Activated CD4-positive, alpha-beta T cell treated with anti-CD3 and anti-CD28 coated beads, Interleukin-2, Interleukin-4, amounts not matched to agents 100 ng/mL and 50 ng/mL, durations not matched to agents 16 hours and 8 hours (primary cell): ENCODE measurements around the gene FRRS1L.
A peak's percentile ranks its signal among the peaks of the same experiment; 100 is the strongest.
"Not testable (repeated sequence)": the region's sequence is repeated elsewhere in the genome, so short reads cannot be mapped to it uniquely, and the experiment has no call there.

Experiments used
- DNase-seq: peaks from one replicate; pipeline ENCODE4 v3.0.0-alpha.2; 2020; ENCODE audit warnings: low spot score

Gene FRRS1L

DNA sequence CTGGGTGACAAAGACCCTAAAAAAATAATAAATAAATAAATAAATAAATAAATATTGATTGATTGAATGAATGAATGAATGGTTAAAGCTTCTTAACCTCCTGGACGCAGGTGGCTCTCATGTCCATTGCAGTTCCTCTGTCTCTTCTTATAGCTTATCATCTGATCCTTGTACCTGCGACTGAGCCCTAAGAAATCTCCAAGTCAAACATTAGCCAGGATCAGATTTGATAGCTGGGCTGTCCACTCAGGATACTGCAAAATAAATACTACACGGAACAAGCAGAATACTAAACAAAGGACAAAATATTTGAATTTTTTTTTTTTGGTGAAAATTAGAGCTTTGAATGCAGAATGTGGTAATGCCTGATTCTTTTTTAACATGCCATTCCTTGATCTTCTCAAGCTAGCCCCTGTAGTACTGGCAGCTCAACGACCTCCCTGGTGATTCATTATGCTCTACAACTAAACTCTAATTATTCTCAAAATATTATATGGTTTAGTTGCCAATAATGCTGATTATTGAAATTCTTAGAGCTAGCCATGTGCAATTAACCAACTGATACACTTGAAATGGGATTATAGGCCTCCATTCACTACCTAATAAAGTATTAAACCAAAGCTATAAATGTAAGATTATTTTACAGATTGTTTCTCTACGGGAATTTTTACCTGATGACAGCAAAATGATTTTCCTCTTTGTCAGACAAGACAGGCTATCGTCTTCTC is 37.4 kb downstream of the FRRS1L start:
- no peak for DNase-seq

DNA sequence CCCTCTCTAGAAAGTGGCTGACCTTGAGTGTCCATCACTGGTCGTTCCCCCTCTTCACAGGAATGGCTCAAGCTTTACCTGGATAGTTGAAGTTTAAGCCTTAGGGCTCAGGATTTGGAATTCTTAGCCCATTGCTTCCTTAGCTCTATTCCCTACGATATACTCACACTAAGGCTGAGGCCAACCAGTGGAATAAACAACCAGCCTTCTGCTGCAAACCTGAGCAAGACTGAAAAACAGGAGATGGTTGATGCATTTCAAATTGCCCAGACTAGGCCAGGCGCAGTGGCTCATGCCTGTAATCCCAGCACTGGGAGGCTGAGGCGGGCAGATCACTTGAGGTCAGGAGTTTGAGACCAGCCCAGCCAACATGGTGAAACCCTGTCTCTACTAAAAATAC is 40.4 kb downstream of the FRRS1L start:
- not testable (repeated sequence) for DNase-seq

DNA sequence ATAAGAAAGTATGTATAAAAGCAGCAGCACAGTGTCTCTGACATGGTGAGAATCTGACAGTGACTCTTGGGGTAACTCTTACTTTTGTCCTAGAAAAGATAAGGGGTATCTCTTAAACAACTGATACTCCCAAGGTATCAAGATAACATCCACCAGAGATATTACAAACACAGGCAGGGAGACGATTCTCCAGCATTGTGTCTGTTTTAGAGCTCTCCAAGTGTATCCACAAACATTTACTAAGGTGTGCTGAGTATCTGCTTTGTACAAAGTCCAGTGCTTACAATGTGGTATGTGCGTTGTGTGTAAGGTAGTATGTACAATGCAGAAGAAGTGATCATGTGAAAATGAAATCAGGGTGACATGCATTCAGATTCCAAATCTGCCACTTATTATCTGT is 42.9 kb downstream of the FRRS1L start:
- no peak for DNase-seq

DNA sequence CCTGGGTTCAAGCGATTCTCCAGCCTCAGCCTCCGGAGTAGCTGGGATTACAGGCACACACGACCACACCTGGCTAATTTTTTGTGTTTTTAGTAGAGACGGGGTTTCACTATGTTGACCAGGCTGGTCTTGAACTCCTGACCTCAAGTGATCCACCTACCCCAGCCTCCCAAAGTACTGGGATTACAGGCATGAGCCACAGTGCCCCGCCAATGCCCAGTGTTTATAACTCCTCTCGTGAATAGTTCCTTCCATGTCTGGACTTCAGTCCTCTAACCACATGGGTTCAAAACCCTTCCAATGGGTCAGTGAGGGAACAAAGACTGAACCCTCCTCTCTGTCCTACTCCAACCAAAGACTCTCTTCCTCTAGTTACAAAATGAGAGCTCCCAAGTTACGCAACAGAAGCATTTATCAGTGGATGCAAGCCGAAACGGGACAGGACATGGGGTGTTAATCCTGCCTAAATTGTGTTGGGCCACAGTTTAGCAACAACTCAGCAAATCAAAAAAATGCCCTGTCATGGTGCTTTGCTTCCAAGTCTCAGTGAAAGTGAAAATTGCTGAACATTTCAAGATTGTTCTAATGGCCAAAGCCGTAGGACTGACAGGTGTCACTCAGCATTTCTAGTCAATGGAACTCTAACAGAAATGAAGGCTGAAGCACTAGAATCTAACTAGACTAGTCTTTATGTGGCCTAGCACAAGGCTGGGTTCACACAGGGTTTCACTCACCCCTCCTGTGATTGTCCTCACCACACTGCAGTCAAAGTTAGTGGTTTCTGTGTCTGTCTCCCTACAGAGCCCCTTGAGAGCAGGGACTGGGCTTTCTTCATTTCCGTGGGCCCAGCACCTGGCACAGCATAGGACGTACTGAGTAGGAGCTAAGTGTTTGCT is 44.1 kb downstream of the FRRS1L start:
- no peak for DNase-seq

DNA sequence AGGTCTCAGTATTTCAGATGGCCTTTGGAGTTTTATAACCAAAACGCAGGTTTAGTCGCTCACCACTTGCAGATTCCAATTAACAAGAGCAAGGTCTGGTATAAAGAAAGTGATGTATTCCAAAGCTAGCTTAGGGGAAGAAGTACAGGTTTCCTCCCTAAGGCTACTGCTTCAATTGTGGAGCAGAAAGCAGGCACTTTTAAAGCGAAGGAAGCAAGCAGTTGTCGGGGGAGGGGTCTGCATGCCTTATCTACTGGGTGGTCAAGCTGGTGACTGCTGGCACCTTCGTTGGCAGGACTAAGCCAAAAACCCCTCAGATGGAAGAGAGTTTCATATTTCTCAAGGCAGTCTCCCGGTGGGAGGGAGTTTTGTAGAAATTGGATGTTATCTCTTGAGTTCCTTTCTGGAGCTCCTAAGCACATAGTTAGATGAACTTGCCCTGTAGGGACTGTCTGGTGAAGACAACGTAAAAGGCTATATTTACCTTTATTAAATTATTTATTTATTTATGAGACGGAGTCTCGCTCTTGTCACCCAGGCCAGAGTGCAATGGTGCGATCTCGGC is 45.7 kb downstream of the FRRS1L start:
- no peak for DNase-seq

DNA sequence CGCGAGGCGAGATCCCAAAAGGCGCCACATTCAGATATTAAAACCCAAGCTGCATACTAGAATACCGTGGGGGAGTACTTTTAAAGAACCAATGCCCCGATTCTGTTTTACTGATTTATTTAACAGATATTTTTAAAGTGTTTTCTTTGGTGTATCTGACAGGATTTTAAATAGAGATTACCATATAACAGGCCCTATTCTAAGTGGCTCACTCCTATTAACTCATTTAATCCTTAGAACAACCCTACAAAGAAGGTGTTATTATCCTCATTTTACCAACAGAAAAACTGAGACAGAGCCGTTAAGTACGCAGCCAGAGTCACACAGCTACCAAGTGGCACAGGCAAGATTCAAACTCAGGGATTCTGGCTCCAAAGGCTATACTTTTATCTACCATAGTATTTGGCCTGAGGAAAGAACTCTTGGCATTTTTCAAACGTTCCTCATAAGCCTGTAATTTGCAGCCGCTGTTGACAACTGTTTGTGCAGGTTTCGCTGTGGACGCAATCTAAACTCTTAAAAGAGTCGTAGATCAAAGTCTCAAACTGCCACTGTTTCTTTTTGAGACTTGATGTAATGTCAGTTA is 46.8 kb downstream of the FRRS1L start:
- no peak for DNase-seq

DNA sequence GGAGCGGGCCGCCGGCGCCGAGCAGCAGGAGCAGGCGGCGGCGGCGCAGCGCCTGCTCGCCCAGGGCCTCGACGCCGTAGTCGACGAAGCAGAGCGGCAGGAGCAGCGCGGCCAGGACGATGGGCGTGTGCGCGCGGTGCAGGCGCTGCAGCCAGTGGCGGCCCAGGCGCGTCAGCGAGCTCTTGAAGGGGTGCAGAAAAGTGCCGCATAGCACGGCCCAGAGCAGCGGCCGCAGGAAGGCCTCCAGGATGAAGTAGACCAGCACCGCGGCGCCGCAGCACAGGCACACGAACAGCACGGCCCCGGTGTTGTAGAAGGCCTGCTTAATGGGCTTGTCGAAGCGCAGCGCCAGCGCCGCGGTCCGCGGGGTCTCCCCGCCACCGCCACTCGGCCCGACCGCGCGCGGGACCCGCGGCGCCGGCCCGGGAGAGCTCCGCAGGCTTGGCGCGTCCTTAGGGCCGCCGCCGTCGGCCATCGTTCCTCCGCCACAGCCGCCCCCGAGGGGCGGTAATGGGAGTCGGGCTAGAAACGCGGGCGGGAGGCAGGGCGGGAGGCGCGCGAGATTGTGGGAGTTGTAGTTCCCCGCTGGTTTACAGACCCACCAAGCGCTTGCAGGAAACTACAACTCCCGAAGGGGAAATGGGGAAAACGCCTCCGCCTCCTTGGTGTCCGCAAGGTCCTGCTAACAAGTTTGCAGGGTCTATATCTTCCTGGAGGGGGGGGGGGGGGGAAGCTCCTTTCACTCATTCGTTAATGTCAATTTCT is 47.4 kb downstream of the FRRS1L start, which contains the start of gene TMEM245:
TMEM245 (minus strand) TSS at position 509 of the 765 bp plus-strand sequence; CDS start at position 475, 34 bp downstream.
- peak; percentile 97 for DNase-seq

- DNase-seq: no peak
Measured at GRCh38 chr9:109118808-109119438, 48.1 kb downstream of the FRRS1L start.

DNA sequence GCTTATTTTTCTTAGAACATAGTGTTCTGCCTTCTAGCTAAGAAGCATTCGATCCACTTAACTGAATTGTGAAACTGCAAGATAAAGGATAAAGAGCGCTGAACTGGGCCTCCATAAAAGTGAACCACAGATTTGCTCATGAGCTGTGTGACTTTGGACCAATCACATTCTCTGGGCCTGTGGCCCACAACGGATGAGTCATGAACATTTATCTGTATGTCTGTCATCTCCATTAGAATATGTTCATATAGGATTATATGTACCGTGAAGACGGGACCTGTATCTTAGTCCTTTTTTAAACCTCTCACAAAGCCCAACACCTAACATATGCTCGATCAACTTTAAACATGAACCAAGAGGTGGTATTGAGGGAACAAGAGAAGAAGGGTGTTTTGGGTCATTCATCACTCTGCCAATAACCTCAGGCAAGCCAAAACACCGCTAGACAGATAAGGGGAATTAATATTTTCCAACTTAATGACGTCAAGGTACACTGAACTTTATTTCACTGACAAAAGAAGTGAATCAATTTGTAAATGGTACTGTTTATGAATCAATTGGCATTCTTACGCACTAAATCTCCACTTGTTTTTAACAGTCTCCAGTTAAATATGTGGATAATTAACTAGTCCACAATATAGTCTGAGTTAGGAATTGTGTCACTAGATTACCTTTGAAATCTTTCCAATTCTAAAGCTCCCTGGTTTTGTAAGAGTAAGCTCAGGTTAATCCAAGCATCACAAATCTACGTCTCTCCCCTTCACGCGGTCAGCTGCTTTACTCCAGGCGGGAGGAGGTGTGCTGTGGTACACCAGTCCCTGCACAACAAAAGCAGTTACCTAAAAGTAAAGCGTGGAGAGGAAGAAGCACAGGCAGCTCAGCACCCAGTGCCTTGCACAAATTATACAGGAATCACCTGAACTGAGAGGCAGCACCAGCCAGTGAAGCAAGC is 48.9 kb downstream of the FRRS1L start:
- DNase-seq: peak; percentile 79

GRCh38 chr9:109115931-109116526 is 51.0 kb downstream of the FRRS1L start:
- DNase-seq: no peak

- DNase-seq: peak; percentile 38
Measured at GRCh38 chr9:109114670-109115069, 52.4 kb downstream of the FRRS1L start.

DNA sequence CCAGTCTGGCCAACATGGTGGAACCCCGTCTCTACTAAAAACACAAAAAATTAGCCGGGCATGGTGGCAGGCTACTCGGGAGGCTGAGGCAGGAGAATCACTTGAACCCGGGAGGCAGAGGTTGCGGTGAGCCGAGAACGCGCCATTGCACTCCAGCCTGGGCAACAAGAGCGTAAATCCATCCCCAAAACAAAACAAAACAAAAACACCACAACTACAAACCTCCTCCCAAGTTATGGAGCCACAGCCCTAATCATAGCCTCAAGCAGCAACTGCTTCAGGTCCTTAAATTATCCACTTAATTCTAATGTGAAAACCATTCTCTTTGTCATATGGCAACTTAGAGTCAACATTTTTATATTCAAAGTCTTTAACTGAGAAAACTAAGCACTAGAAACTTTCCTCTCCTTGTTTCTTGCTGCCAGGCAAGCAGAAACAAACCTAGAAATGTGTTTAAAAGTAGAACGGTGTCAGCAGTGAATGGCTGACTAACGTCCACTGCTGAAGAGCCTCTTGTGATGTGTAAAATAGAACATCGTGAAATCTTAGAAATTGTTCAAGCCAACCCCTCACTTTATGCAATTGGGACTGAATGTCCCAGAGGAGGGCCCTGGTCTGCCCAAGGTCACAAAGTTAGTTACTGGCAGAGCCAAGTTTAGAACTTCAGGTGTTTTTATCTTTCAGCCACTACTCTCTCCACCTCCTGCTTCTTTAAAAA is 53.0 kb downstream of the FRRS1L start:
- DNase-seq: no peak

GRCh38 chr9:109113254-109113653 is 53.8 kb downstream of the FRRS1L start:
- DNase-seq: no peak

DNA sequence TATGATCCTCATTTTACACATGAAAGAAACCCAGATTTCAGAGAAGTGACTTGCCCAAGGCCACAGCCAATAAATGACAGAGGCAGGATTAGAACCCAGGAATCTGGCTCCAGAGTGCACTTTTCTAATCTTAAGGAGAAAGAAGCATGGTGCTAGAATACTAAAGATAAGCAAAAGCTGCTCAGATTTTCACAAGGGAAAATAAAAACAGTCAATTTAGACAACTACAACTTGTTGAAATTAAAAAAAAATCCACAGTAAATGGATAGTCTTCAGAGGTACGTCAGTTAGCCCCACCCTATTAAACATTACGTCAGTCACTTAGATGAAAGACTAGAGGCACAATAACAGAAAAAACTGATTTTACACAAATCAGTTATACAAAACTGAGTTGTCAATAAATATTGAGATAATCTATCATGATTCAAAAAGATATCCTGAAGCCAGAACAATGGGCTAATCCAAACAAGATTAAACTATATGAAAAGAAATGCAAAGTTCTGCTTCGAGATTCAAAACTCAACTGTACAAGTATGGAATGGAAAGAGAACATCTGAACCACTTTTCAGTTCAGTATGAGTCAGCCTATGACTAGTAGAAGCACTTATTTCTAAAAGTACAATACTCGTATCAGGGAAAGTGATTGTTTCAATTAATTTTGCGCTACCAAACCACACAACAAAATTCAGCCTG is 56.6 kb downstream of the FRRS1L start:
- DNase-seq: peak; percentile 64

GRCh38 chr9:109109967-109110328 is 57.1 kb downstream of the FRRS1L start:
- DNase-seq: no peak

DNA sequence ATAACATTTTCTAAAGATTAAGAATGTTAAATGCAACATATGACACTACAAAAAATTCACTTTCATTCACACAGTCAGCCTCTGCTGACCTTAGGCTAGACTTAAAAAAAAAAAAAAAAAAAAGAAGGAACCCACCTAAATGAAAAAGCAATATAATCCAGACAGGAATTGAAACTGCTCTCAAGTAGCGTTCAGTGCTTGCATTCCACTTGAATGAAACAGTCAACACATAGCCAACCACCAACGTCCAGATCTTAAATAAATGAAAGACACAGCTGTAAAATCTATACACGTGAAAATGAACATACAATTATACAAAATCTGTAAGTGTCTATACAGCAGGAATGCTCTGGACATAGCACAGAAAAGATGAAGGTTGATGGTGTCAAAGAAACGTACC is 58.7 kb downstream of the FRRS1L start:
- no peak for DNase-seq

- no peak for DNase-seq
Measured at GRCh38 chr9:109107402-109108240, 59.4 kb downstream of the FRRS1L start.
